ENCODE measurements around the gene GPR108.

The GPR108 gene

DNA sequence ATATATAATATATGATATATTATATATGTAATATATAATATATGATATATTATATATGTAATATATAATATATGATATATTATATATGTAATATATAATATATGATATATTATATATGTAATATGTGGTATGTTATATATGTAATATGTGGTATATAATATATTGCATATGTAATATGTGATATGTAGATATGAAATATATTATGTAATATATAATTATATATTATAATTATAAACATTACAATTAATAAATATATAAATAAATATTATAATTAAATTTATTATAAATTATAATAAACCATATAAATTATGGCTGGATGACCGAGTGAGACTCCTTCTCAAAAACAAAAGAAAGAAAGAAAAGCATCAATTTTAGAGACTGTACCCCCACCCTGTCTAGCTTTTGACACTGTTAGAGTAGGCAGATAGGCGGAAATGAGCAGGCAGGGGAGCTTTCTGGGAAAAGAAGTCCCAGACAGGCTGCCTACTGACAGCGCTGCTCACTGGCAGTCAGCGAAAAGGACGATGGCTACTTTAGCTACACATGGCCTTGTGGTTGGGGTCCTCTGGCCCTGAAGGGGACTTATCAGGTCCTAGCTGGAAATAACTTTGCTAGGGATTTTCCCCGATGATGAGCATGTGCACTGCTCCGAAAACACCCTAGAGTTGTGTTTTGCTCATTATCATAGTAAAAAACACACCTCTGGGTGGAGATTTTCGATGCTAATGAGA, 36.6 kb downstream of the GPR108 start:
- peak; percentile 98 for FAIRE-seq

DNA sequence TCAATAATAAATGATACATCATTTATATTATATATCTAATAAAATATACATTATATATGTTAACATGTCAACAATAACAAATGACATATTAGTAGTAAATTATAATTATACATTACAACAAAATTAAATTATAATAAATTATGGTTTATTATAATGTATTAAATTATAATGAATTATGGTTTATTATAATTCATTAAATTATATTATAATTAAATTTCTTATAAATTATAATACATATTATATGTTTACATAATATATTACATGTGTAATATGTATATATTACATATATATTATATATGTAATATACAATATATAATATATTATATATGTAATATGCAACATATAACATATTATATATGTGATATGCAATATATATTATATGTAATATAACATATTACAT, 37.4 kb downstream of the GPR108 start:
- peak; percentile 98 for FAIRE-seq

DNA sequence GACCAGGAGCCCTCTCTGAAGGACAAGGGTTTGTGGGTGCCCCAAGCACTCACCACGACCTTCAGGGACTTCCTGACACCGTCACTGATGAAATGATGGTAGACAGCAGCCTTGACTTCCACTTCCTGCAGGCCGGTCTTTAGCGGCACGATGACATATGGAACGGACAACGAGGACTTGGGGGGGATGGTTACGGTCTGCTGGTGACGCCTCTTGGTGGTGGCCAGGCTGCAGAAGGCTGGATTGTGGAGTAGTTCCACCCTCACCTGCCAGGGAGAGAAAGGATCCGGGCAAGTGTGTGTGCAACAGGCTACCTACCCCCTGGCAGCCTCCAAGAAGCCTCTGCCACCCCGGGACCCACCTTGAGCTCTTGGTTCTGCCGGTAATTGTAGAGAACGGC, 40.1 kb downstream of the GPR108 start:
- no peak for FAIRE-seq

DNA sequence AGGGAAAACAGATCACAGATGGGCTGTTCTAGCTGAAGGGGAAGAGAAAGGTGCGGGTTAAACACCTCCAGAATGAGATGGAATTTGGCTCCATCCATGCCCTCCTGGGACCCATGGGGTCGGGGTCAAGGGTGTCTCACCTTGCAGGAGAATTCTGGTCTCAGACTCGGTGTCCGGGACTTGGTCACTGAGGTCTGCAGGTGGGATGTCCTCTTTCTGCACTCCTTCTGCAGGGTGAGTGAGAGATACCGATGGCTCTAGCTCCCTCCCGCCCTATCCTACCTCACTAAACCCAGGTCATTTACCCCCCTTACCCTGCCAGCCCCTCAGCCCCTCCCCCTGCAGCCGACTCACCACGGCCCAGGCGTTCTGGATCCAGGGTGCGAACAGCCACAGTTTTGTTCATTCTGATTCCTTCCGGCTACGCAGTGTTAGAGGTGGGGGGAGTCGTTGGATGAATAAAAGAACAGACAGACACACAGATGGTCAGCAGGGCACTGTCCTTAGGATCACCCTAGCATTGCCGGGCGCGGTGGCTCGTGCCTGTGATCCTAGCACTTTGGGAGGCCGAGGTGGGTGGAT, 41.0 kb downstream of the GPR108 start:
- no peak for FAIRE-seq

DNA sequence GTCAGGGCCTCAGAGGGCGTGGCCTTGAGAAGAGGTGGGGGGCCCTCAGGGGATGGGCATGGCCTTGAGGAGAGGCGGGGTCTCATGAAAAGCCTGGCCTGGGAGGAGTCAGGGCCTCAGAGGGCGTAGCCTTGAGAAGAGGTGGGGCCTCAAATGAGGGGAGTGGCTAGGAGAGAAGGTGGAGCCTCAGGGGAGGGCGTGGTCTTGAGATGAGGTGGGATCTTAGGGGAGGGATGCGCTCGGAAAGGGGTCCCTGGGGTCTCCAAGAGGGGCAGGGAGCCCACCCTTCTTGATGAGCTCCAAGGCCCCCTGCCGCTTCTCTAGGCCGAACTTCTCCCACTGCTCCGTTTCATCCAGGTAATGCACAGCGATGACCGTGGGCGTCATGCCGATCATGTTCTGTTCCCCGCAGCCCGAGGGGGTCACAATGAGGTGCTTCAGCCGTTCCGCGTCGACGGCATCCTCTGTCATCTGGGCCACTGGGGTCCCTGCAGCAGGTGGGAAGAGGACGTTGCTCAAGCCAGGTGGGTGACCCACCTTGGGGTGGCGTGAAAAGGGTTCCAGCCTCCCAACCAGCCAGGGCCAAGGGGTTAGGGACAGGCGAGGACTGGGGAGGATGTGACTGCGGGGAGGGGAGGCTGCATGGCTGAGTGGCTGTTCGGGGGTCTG, 43.1 kb downstream of the GPR108 start:
- FAIRE-seq, result no peak

DNA sequence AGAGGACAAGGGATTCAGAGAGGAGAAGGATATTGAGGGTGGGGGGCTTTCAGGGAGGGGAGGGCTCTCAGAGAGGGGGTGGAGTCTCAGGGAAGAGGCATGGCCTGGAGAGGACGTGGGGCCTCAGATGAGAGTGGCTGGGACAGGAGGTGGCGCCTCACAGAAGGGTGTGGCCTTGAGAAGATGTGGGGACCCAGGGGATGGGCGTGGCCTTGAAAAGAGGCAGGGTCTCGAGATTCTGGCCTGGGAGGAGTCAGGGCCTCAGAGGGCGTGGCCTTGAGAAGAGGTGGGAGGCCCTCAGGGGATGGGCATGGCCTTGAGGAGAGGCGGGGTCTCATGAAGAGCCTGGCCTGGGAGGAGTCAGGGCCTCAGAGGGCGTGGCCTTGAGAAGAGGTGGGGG, 43.7 kb downstream of the GPR108 start:
- FAIRE-seq, result no peak

DNA sequence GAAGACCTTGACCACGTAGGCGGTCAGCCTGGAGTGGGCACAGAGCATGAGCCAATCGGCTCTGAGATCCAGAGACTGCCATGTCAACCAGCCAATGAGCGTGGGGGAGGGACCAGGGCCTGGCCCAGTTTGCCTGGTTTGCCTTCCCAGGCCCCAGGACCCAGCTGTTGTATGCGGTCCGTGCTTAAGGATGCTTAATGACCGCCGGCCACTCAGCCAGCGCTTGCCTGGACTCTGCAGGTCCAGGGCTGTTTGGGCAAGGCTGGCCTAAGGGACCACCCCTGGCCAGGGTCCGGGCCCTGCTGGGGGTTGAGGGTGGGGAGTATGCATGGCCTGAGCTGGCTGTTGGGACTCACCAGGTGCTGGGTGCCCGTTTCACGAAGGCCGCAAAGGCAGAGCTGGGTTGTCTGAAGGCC, 44.3 kb downstream of the GPR108 start:
- FAIRE-seq, result no peak

DNA sequence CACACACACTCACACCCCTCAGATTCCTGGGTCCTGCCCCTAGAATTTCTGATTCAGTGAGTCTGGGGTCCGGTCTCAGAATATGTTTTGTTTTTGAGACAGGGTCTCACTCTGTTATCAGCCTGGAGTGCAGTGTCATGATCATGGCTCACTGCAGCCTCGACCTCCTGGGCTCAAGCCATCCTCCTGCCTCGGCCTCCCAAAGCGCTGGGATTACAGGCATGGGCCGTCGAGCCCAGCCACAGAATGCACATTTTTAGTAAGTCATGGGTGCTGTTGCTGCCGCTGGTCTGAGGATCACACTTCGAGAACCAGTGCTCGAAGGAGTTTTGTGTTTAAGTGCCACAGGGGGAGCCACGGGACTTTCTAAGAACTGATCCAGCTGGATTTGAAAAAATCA, 45.4 kb downstream of the GPR108 start:
- FAIRE-seq, result no peak

DNA sequence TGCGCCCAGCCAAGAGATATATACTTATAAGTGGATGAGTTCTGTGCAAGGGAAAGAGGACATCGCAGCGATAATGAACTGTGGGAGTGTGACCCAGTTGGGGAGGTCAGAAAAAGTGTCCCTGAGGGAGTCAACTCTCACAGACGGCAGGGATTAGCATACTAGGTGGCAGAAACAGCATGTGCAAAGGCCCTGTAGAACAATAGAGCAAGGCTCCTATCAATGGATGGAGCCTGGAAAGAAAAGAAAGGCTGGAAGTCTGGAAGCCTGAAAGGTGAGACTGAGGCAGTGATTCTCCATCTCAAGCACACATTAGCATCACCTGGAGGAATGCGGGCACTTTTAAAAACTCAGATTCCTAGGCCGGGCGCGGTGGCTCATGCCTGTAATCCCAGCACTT, 46.0 kb downstream of the GPR108 start:
- FAIRE-seq, result no peak

DNA sequence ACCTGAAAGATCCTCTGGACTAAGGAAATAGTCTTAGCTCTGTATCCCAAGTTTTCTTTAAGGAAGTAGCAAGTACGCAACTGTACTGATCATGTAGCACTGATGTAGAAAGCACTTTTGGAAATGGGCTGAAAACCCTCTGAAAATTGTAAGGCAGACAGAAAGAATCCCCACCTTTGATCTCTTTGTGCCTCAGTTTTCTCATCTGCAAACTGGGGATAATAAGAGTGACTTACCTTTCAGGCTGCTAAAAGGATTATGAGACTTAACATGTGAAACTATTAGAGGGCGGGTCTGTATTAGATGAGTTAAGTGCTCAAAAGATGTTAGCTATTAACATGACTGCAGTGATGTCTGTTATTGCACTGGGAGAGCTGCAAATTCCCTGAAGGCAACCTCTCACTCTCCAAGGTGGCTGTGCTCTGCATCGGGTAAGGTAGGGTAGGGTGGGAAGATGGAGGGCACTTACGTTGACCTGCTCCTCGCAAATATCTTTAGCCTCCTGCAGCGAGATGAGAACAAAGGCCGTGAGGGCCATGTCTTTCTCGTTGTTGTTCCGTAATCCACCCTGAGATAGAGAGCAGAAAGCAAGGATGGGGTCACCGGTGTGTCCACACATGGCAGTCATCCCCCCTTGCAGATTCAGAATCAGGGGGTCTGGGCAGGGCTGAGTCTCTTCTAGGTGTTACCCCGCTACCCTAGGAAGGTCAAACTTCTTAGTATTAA, 47.1 kb downstream of the GPR108 start:
- FAIRE-seq, result no peak

DNA sequence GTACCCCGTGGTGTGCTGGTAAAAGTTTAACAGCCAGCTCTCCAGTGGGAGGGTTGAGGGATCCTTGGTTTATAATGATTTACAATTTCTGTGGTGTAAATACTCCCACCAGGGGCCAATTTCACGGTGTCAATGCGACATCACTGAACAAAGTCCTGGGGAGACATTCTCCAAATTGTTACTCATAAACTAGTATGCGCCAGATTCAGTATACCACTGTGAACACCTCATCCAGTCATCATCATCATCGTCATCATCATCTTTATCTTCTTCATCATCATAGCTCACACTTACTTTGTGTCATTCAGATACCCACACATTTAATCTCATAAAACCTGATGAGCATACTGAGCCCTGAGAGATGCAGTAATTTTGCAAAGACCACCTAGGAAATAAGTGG, 50.3 kb downstream of the GPR108 start:
- no peak for FAIRE-seq

DNA sequence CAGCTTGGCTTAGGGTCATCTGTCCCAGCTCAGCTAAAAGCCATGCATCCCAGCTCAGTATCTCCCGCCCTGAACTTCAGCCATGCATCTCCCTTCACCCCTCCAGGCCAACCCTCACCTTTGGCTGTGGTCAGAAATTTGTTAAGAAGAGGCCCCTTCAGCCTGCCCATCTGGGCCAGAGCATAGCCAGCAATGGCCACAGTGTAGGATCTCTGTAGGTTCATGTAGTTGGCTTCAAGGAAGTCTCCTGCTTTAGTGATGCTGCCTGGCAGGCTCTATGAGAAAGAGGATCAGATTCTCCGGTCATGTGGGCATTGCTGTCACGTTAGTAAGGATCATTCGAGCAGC, 50.8 kb downstream of the GPR108 start:
- FAIRE-seq, result no peak

DNA sequence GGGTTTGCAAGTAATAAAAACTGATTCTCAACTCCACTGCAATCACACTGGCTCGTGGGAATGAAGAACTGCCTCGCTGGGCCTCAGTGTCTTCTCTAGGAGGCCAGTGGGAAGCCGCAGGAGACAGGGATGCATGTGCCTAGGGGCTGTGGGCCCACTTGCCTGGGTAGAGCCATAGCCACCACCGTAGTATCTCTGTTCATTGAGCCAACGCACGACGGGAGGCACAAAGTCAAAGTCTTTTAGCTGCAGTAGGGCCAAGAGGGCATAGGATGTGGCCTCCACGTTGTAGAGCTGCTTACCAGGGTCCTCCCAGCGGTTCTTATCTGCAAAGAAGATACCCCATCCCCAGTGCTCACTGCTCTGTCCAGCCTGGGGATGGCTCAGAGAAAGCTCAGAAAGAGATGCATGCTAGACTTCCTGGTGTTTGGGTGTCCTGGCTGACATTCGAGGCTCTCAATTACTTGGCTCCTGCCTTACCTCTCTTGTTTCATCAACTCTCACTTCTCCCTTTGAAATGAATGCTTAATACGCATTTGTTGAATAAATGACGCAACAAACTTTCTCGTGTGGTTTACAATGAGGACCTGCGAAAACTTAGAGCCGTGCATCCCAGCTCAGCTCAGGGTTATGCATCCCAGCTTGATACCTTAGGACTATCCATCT, 51.3 kb downstream of the GPR108 start:
- no peak for FAIRE-seq

DNA sequence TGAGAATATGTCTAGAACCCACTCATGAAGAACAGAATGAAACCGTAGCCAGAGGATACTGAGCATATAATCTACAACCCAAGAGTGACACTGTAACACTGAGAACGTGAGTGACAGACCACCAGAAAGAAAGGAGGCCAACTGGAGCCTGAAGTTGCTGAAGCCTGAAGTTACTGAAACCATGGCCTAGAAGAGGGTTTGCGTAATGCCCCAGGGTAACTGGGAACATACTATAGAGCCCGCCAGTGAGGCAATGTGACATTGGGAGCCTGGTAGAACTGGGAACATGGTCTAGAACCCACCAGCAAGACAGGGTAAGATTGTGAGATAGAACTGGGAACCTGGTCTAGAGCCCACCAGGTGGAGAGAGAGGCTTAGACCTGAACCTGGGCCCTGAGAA, 51.9 kb downstream of the GPR108 start:
- no peak for FAIRE-seq

DNA sequence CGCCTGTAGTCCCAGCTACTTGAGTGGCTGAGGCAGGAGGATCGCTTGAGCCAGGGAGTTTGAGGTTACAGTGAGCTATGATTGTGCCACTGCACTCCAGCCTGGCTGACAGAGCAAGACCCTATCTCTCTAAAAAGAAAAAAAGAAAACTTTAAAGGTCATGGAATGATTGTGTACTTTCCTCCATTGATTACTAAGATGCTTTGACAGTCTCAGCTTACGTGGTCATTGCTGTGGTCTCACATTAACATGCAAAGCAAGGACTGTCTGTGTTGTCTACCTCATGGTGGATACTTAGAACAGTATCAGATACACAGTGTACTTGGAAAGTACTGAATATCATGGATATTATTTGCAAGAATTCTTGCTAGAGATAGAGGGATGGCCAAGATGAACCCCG, 53.4 kb downstream of the GPR108 start:
- no peak for FAIRE-seq

DNA sequence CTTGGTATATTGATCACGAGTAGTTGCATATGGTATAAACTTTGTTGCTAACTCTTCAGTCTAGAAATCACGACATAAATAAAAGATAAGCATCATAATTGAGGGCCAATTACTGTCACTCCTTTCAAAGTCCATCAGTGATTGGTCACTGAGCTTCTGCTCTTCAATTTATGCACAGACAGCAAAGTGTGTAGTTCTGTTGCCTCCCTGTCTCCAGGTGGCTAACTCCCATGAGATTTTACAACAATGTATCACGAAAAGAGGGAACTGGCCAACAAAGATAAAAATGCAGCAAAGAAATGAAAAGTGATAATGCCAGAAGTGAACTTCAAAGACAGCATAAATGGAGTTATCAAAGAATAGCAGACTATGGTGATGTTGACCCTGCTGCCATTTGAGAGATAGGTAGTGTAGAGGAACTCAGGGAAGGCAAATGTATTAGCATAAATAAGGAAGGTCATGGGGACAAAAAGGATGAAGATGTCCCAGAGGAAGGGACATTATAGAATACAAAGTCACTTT, 54.7 kb downstream of the GPR108 start:
- no peak for FAIRE-seq

DNA sequence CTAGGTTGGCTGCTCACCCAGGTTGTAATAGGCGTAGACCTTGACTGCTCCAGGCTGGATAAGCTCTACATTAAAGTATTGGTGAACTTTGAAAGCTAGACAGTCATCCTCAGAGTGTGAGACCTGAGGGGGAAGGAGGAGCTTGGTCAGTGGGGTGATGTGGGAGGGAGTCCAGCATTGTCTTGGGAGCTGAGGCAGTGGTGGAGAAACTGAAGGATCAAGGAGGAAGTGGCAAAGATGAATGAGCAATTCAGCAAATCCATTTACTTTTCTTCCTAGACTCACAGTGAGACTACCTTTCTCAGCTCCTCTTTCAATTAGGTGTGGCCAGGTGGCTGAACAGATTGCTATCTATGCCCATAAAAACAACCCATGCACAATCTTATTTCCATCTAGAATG, 57.2 kb downstream of the GPR108 start:
- no peak for FAIRE-seq

Data from colon (tissue), 2 donors.